Activated CD4-positive, alpha-beta T cell treated with anti-CD3 and anti-CD28 coated beads for 36 hours (primary cell): Measurements from ENCODE around the gene NPTX1. TPM values are rescaled to one million over a fixed set of nuclear protein-coding genes. Genes with fewer than 3 reads are reported as not detected.

Experiments
- ATAC-seq: fragments of 200-7000 bp; cut with Tn5 transposase; one replicate; pipeline ENCODE4 v1.10.0; 2021; ENCODE audit warnings: mild to moderate bottlenecking, moderate library complexity
- CTCF ChIA-PET: fragments of 350-600 bp; sonication (Branson Sonifier 250); formaldehyde crosslinking; loops from one replicate; lab custom pipeline; 2021; ENCODE audit warnings: antibody characterized with exemption; lab: Charles Lee
- POLR2A ChIA-PET: fragments of 350-600 bp; sonication (Branson Sonifier 250); formaldehyde crosslinking; loops from one replicate; lab custom pipeline; 2021; ENCODE audit warnings: antibody characterized with exemption, inconsistent platforms; lab: Charles Lee
- DNase-seq: peaks from one replicate; pipeline ENCODE4 v3.0.0-alpha.2; 2020
- H3K27ac Mint-ChIP-seq: one replicate; pipeline ENCODE4 v1.8.0; 2021; ENCODE audit warnings: mixed read lengths
- H3K27me3 Mint-ChIP-seq: one replicate; pipeline ENCODE4 v1.8.0; 2021; ENCODE audit warnings: mixed read lengths
- H3K36me3 Mint-ChIP-seq: one replicate; pipeline ENCODE4 v1.8.0; 2021; ENCODE audit warnings: low read depth, mixed read lengths
- H3K4me1 Mint-ChIP-seq: one replicate; pipeline ENCODE4 v1.8.0; 2021; ENCODE audit warnings: mixed read lengths
- H3K4me3 Mint-ChIP-seq: one replicate; pipeline ENCODE4 v1.8.0; 2021; ENCODE audit warnings: mild to moderate bottlenecking, moderate library complexity, mixed read lengths
- H3K9me3 Mint-ChIP-seq: one replicate; pipeline ENCODE4 v1.8.0; 2021; ENCODE audit warnings: low read depth, mixed read lengths
- intact Hi-C, 2 experiments: fragments of 100-400 bp; cut with DNase I in 1 of 2; cut with micrococcal nuclease in 1 of 2; formaldehyde crosslinking; loops; one replicate each; pipeline versions ENCODE4 v1.14.2 to v1.15.1; 2022 to 2024; cut with DNase I, micrococcal nuclease
- total RNA-seq, 2 experiments: library from RNA; stranded (reverse); gene quantifications; one replicate each; pipeline ENCODE4 v1.2.3, GENCODE V29; 2021

NPTX1 gene
- total RNA-seq, 2 experiments from 2014 or later = 22.7 to 27.5 TPM

DNA sequence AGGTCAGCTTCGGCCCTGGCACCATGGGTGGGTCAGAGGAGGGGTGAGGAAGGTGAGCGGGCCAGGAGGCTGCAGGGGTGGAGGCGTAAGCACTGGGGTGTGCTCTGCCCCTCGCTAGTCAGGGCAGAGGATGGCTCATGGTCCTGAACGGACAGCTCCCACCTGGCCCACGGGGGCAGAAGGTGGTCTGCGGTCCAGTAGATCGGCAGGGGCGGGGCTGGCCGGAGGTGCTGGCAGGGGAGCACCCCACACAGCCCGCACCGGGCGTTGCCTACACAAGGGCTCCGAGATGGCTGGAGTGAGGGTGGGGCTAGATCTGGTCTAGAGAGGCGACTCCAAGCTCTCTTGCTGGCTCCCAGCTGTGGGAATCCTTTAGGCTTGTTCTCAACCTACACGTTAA, 8.2 kb downstream of the NPTX1 start:
- no peak for DNase-seq
- ATAC-seq = no peak
- H3K4me3 Mint-ChIP-seq = no peak overlapping the region
- no peak overlapping the region for H3K27ac Mint-ChIP-seq
- intact Hi-C loops = no loop called here
- peaks cover 22% of the 10 kb centered on the region for H3K27me3 Mint-ChIP-seq
- POLR2A ChIA-PET = no interaction called here
- CTCF ChIA-PET = no interaction called here
- peaks cover 5% of the 10 kb centered on the region for H3K4me1 Mint-ChIP-seq
- H3K9me3 Mint-ChIP-seq = no peaks in the 10 kb centered on the region
- H3K36me3 Mint-ChIP-seq = peaks cover 8% of the 10 kb centered on the region

- peaks cover 2% of the 10 kb centered on the region for H3K36me3 Mint-ChIP-seq
- H3K27ac Mint-ChIP-seq = no peak overlapping the region
- H3K4me1 Mint-ChIP-seq = no peaks in the 10 kb centered on the region
- intact Hi-C loops = no loop called here
- H3K27me3 Mint-ChIP-seq = peaks cover 17% of the 10 kb centered on the region
- H3K4me3 Mint-ChIP-seq = no peak overlapping the region
- DNase-seq (no peak), ATAC-seq (no peak)
- ChIA-PET POLR2A (interaction anchor here (0.8 kb wide), 1 partner anchor 26 kb away, joined by 5 read pairs; no protein-coding TSS in a partner anchor), CTCF (no interaction called here)
- H3K9me3 Mint-ChIP-seq = no peaks in the 10 kb centered on the region
Observed at GRCh38 chr17:80466188-80466705, 10.2 kb downstream of the NPTX1 start.

- Mint-ChIP-seq H3K27me3 (peaks cover 17% of the 10 kb centered on the region), H3K27ac (no peak overlapping the region), H3K36me3 (peaks cover 2% of the 10 kb centered on the region), H3K9me3 (no peaks in the 10 kb centered on the region), H3K4me3 (no peak overlapping the region), H3K4me1 (no peaks in the 10 kb centered on the region)
- intact Hi-C loops = no loop called here
- POLR2A ChIA-PET = interaction anchor here (0.7 to 0.8 kb wide), 2 partner anchors 12 to 25 kb away, joined by 3 to 5 read pairs; no protein-coding TSS in a partner anchor
- CTCF ChIA-PET = interaction anchor here (0.6 kb wide), 1 partner anchor 104 kb away, joined by 5 read pairs; no protein-coding TSS in a partner anchor
- DNase-seq (no peak), ATAC-seq (no peak)
Observed at GRCh38 chr17:80465327-80465974, 11.0 kb downstream of the NPTX1 start.

GRCh38 chr17:80464486-80464885, 11.9 kb downstream of the NPTX1 start:
- Mint-ChIP-seq H3K27me3 (peaks cover 21% of the 10 kb centered on the region), H3K9me3 (no peaks in the 10 kb centered on the region), H3K4me3 (no peak overlapping the region), H3K36me3 (peaks cover 2% of the 10 kb centered on the region), H3K27ac (no peak overlapping the region), H3K4me1 (no peaks in the 10 kb centered on the region)
- DNase-seq = no peak
- intact Hi-C loops = no loop called here
- POLR2A ChIA-PET = no interaction called here
- no peak for ATAC-seq
- CTCF ChIA-PET = interaction anchor here (0.6 to 0.7 kb wide), 3 partner anchors 20 to 37 kb away, joined by 3 to 5 read pairs (median 3); no protein-coding TSS in a partner anchor

DNA sequence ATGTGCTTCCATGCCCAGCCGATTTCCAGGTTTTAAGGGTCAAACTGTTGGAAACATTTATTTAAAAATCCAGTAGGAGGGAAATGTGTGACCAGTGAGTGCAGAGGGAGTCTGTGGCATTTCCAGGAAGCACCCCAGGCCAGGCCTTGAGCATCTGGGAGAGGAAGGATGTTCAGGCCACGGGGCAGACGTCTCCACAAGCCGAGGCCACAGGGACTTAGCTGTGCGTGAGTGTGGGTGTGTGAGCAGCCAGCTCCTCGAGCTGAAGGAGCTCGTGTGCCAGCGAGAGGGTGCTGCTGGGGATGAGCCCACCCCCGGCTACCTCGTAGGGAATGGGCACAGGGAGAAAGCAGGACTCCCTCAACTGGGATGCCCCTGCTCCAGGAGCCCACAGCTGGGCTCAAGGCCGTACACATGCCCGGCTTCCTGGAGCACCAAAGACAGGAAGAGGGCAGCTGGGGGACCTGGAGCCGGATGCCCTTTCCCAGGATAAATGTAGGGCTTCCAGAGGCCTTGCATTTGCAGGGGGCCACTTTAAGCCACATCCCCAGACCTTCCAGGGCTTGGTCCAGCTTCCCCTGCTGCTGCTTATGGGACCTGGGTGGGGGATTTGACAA, 12.5 kb downstream of the NPTX1 start:
- ChIA-PET POLR2A (no interaction called here), CTCF (interaction anchor here (0.6 to 0.7 kb wide), 2 partner anchors 27 to 37 kb away, joined by 3 to 5 read pairs; no protein-coding TSS in a partner anchor)
- no peak overlapping the region for H3K27ac Mint-ChIP-seq

GRCh38 chr17:80461528-80462160, 14.8 kb downstream of the NPTX1 start:
- peaks cover 3% of the 10 kb centered on the region for H3K4me1 Mint-ChIP-seq
- ChIA-PET POLR2A (no interaction called here), CTCF (no interaction called here)
- H3K36me3 Mint-ChIP-seq = no peaks in the 10 kb centered on the region
- H3K27me3 Mint-ChIP-seq = peaks cover 18% of the 10 kb centered on the region
- intact Hi-C loops = no loop called here
- DNase-seq (no peak), ATAC-seq (no peak)
- no peak overlapping the region for H3K27ac Mint-ChIP-seq
- H3K9me3 Mint-ChIP-seq = no peaks in the 10 kb centered on the region
- no peak overlapping the region for H3K4me3 Mint-ChIP-seq

More for the DNA sequence above, 12.5 kb downstream of the NPTX1 start:
- Mint-ChIP-seq H3K4me1 (no peaks in the 10 kb centered on the region), H3K4me3 (no peak overlapping the region), H3K36me3 (no peaks in the 10 kb centered on the region), H3K9me3 (no peaks in the 10 kb centered on the region), H3K27me3 (peaks cover 24% of the 10 kb centered on the region)
- ATAC-seq (no peak), DNase-seq (no peak)
- intact Hi-C loops = no loop called here

GRCh38 chr17:80460429-80460834, 16.0 kb downstream of the NPTX1 start:
- no peak for DNase-seq
- ChIA-PET CTCF (no interaction called here), POLR2A (no interaction called here)
- Mint-ChIP-seq H3K4me1 (peaks cover 9% of the 10 kb centered on the region), H3K27ac (no peak overlapping the region), H3K9me3 (no peaks in the 10 kb centered on the region), H3K4me3 (no peak overlapping the region), H3K27me3 (peaks cover 16% of the 10 kb centered on the region), H3K36me3 (no peaks in the 10 kb centered on the region)
- no peak for ATAC-seq
- intact Hi-C loops = no loop called here

DNA sequence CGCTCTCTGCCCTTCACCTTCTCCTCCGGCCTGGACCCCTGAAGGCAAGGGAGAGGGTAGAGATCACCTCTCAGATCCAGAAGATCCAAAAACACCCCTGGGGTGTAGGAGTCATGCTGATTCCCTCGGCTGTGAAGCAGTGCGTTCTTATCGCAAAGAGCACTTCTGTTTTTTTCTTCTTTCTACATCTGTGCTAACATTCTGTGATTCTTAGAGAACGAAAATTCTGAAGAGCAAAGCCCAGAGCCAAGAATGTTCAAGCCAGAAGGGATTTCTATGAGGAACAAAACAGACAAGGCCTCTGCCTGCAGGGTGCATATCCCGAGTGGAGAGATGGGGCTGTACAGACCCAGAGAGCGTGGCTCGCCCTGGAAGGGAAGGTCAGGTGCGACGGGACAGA, 17.2 kb downstream of the NPTX1 start:
- intact Hi-C loops = no loop called here
- ATAC-seq (no peak), DNase-seq (no peak)
- peaks cover 11% of the 10 kb centered on the region for H3K4me1 Mint-ChIP-seq
- H3K27ac Mint-ChIP-seq = no peak overlapping the region
- H3K36me3 Mint-ChIP-seq = no peaks in the 10 kb centered on the region
- no peak overlapping the region for H3K4me3 Mint-ChIP-seq
- CTCF ChIA-PET = no interaction called here
- POLR2A ChIA-PET = no interaction called here
- no peaks in the 10 kb centered on the region for H3K9me3 Mint-ChIP-seq
- H3K27me3 Mint-ChIP-seq = peaks cover 14% of the 10 kb centered on the region

GRCh38 chr17:80458016-80458415, 18.4 kb downstream of the NPTX1 start:
- peaks cover 14% of the 10 kb centered on the region for H3K27me3 Mint-ChIP-seq
- H3K4me3 Mint-ChIP-seq = no peak overlapping the region
- H3K36me3 Mint-ChIP-seq = peaks cover 4% of the 10 kb centered on the region
- DNase-seq = no peak
- intact Hi-C loops = no loop called here
- ChIA-PET CTCF (no interaction called here), POLR2A (no interaction called here)
- peaks cover 22% of the 10 kb centered on the region for H3K4me1 Mint-ChIP-seq
- no peaks in the 10 kb centered on the region for H3K9me3 Mint-ChIP-seq
- no peak overlapping the region for H3K27ac Mint-ChIP-seq
- no peak for ATAC-seq

GRCh38 chr17:80457236-80457856, 19.1 kb downstream of the NPTX1 start:
- CTCF ChIA-PET = no interaction called here
- intact Hi-C loops = no loop called here
- ATAC-seq = no peak
- no peak overlapping the region for H3K27ac Mint-ChIP-seq
- peaks cover 14% of the 10 kb centered on the region for H3K27me3 Mint-ChIP-seq
- POLR2A ChIA-PET = no interaction called here
- no peak overlapping the region for H3K4me3 Mint-ChIP-seq
- H3K9me3 Mint-ChIP-seq = no peaks in the 10 kb centered on the region
- DNase-seq = no peak
- H3K36me3 Mint-ChIP-seq = peaks cover 4% of the 10 kb centered on the region
- H3K4me1 Mint-ChIP-seq = peaks cover 23% of the 10 kb centered on the region

DNA sequence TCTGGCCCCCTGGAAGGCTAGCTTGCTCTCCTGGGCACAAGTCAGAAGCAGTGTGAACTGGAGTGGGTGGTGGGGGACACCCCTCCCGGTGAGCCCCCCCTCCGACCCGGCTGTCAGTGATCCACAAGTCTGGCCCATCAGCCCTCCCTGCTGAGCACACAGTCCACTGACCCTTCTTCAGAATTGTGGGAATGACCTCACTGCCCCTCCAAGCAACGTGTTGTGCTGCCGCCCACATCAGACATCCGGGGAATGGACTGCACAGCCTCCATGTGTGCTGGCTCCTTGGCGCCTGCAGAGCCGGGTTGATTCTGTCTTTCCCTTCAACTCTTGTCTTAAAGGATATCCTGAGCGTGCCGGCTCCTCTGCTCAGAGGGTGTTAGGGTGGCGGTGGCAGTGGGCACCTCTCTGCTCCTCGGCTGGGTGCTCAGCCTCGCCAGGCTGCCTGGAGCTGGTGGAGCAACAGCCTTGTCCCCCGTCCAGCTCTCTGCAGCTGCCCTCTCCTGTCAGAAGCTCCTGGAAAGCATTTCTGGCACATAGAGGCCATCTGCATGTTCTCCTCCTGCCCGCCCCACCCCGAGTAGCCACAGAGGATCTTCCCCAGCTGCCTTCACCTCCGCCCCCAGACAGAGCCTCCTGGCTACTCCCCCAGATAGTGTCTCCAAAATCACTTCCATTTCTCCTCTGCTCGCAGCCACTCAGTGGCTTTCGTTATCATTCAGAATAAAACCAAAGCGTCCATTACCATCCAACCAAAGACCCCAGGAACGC, 19.8 kb downstream of the NPTX1 start:
- Mint-ChIP-seq H3K27ac (no peak overlapping the region), H3K36me3 (peaks cover 4% of the 10 kb centered on the region), H3K9me3 (no peaks in the 10 kb centered on the region), H3K27me3 (peaks cover 14% of the 10 kb centered on the region), H3K4me1 (peaks cover 23% of the 10 kb centered on the region), H3K4me3 (no peak overlapping the region)
- intact Hi-C loops = no loop called here
- ATAC-seq (no peak), DNase-seq (no peak)
- CTCF ChIA-PET = no interaction called here
- POLR2A ChIA-PET = interaction anchor here (0.7 kb wide), 1 partner anchor 415 kb away, joined by 4 read pairs; no protein-coding TSS in a partner anchor
